GM12878 (cell line): Measurements from ENCODE around the gene MYO10. TPM values are rescaled to one million over a fixed set of nuclear protein-coding genes. Genes with fewer than 3 reads are reported as not detected.

ENCODE experiments used
- ATAC-seq: fragments of 200-7000 bp; cut with Tn5 transposase; 3 replicates; pipeline ENCODE4 v1.9.1; 2020; ENCODE audit warnings: mild to moderate bottlenecking, moderate library complexity
- BruUV-seq: library from RNA; stranded (reverse); fragments of 400-500 nt; replicated peaks from 2 replicates; lab custom pipeline; 2021; lab: Mats Ljungman, UMichigan
- CTCF ChIA-PET: fragments of 300-600 bp; sonication (Branson Sonifier 250); formaldehyde crosslinking; extraction: SDS; loops from one replicate; lab custom pipeline; 2021; ENCODE audit warnings: inconsistent platforms; lab: Yijun Ruan, JAX
- POLR2A ChIA-PET: fragments of 350-600 bp; formaldehyde crosslinking; extraction: SDS; loops from one replicate; lab custom pipeline; 2021; ENCODE audit warnings: inconsistent platforms; lab: Charles Lee
- RAD21 ChIA-PET: fragments of 300-600 bp; sonication (Branson Sonifier 250); formaldehyde crosslinking; loops from one replicate; lab custom pipeline; 2023; ENCODE audit warnings: antibody characterized with exemption; ENCODE audit not compliant: unreplicated experiment; lab: Charles Lee
- SMC1A ChIA-PET: fragments of 300-600 bp; sonication (Branson Sonifier 250); formaldehyde crosslinking; loops from one replicate; lab custom pipeline; 2023; ENCODE audit not compliant: unreplicated experiment, uncharacterized antibody; lab: Charles Lee
- DNase-seq: peaks from one replicate; pipeline ENCODE4 v3.0.0-alpha.2; 2011; ENCODE audit warnings: low read depth, low spot score
- FAIRE-seq: peaks from 3 replicates; lab custom pipeline; 2011; peaks lifted over from hg19 to GRCh38; lab: Jason Lieb, UNC
- H2AFZ ChIP-seq: 2 replicates; pipeline ENCODE4 v1.6.0; 2011; ENCODE audit warnings: low read depth, low read length, control low read depth; ENCODE audit not compliant: control insufficient read depth
- H3K27ac ChIP-seq: 2 replicates; pipeline ENCODE4 v1.5.1; 2011; ENCODE audit warnings: control low read depth; ENCODE audit not compliant: control insufficient read depth, insufficient read depth
- H3K27me3 ChIP-seq, 2 experiments: replicated peaks in 1 of 2; 2 replicates each; pipeline versions ENCODE4 v1.6.0 to v1.6.1; 2011; ENCODE audit warnings: low read length in 1 of 2; ENCODE audit not compliant: control insufficient read depth in 2 of 2, insufficient read depth in 2 of 2
- H3K36me3 ChIP-seq, 2 experiments: 2 replicates each; pipeline ENCODE4 v1.5.1; 2011; ENCODE audit warnings: low read length in 1 of 2; ENCODE audit not compliant: control insufficient read depth in 2 of 2, insufficient read depth in 2 of 2
- H3K4me1 ChIP-seq: 2 replicates; pipeline ENCODE4 v1.6.1; 2011; ENCODE audit warnings: mild to moderate bottlenecking, low read length, moderate library complexity, mixed read lengths; ENCODE audit not compliant: control insufficient read depth, insufficient read depth
- H3K4me2 ChIP-seq: 2 replicates; pipeline ENCODE4 v1.6.0; 2011; ENCODE audit warnings: control low read depth; ENCODE audit not compliant: control insufficient read depth, insufficient read depth
- H3K4me3 ChIP-seq: fragments of 200-600 bp; sonication (generic); 2 replicates; pipeline ENCODE4 v1.5.1; 2016
- H3K79me2 ChIP-seq: 2 replicates; pipeline ENCODE4 v1.6.0; 2011; ENCODE audit warnings: low read length; ENCODE audit not compliant: control insufficient read depth, insufficient read depth
- H3K9ac ChIP-seq: 2 replicates; pipeline ENCODE4 v1.8.0; 2011; ENCODE audit warnings: low read length, control low read depth, mixed read lengths; ENCODE audit not compliant: control insufficient read depth, insufficient read depth
- H3K9me3 ChIP-seq: replicated peaks from 3 replicates; pipeline ENCODE4 v1.5.1; 2011; ENCODE audit warnings: mild to moderate bottlenecking, low read length; ENCODE audit not compliant: control insufficient read depth, insufficient read depth
- H4K20me1 ChIP-seq: 2 replicates; pipeline ENCODE4 v1.6.0; 2011; ENCODE audit not compliant: control insufficient read depth, insufficient read depth
- SREBF1 ChIP-seq: IDR thresholded peaks from 2 replicates; pipeline ENCODE4 v1.6.1; 2012; ENCODE audit warnings: mild to moderate bottlenecking, low read length
- WGBS: methylation state at CpG from one replicate; pipeline ENCODE4 v1.1.6; 2016; ENCODE audit warnings: low lambda C conversion rate; ENCODE audit not compliant: insufficient replicate concordance, insufficient coverage; ENCODE audit errors: missing lambda C conversion rate; 5-methylcytosine and 5-hydroxymethylcytosine counted together
- in situ Hi-C: fragments of 300-500 bp; cut with MboI; formaldehyde crosslinking; loops from 9 replicates; pipeline ENCODE4 v1.14.3; 2018; ENCODE audit warnings: mixed read lengths
- intact Hi-C: fragments of 100-400 bp; cut with micrococcal nuclease; formaldehyde crosslinking; loops from one replicate; pipeline ENCODE4 v1.14.2; 2022; ENCODE audit not compliant: unreplicated experiment
- polyA plus RNA-seq, 11 experiments: library from polyadenylated mRNA; depleted of rRNA in 4 of 11; unstranded in 6 of 11; stranded (reverse) in 5 of 11; fragments of >200 nt; fragmentation: Nextera tagmentation in 4 of 11; fragmentation: Illumina TruSeq in 1 of 11; extraction: Ambion mirVana in 4 of 11; extraction: Trizol in 1 of 11; gene quantifications; 1 replicate in 1 of 11; 2 replicates in 10 of 11; pipeline versions ENCODE4 v1.2.1 to v1.2.3, GENCODE V29; 2011 to 2016; ENCODE audit warnings: inconsistent platforms in 2 of 11, missing spikeins in 2 of 11, low read depth in 1 of 11
- total RNA-seq, 4 experiments: library from RNA; depleted of rRNA in 3 of 4; stranded (reverse); fragments of >200 nt in 3 of 4; fragmentation: Illumina TruSeq in 1 of 4; extraction: Trizol in 1 of 4; gene quantifications; 2 replicates each; pipeline versions ENCODE4 v1.2.1 to v1.2.3, GENCODE V29; 2013 to 2021
- TF ChIP-seq, protein P1 (sequence below): fragments of 450-650 bp; IDR thresholded peaks from 2 replicates; pipeline ENCODE4 v1.6.1; 2016; ENCODE audit warnings: mild to moderate bottlenecking, moderate library complexity, borderline replicate concordance

Gene MYO10
- total and polyA plus RNA-seq, 10 of the 15 experiments (the other 5 are each of a cell fraction or from before 2014, with no cell fraction given): 0.02 to 0.77 (median 0.17) TPM

DNA sequence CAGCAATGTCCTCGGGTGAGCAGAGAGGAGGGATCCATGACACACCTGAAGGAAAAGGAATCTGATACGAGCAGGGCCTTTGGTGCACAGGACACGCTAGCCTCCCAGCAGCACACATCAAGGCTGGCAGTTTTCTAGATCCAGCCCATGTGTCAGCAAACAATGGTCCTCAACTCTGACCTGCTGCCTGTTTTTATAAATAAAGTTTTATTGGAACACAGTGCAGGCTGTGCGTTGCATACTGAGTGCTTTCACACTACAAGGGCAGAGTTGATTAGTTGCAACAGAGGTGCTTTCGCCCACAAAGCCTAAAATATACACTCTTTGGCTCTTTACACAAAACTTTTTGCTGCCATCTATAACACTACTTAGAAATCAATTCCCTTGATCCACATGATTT is 147.1 kb downstream of the MYO10 start:
- CTCF ChIA-PET: interaction anchor here (1.4 to 3.2 kb wide), 2 partner anchors 343 to 401 kb away, joined by 5 to 8 read pairs; no protein-coding TSS in a partner anchor
- no peak for FAIRE-seq
- WGBS: 23% methylated on average over 5 of the region's 5 CpGs

More for the DNA sequence above, 147.1 kb downstream of the MYO10 start:
- no peak overlapping the region for H3K27ac ChIP-seq
- H3K4me2 ChIP-seq: no peak overlapping the region
- no peaks in the 10 kb centered on the region for H3K79me2 ChIP-seq
- ChIA-PET RAD21 (no interaction called here), POLR2A (no interaction called here), SMC1A (no interaction called here)
- ATAC-seq (no peak), DNase-seq (no peak)
- no peaks in the 10 kb centered on the region for H3K27me3 ChIP-seq
- no peak overlapping the region for H2AFZ ChIP-seq
- no peaks in the 10 kb centered on the region for H3K36me3 ChIP-seq
- no peaks in the 10 kb centered on the region; the same call in 1 of the 3 replicates for H3K9me3 ChIP-seq
- H4K20me1 ChIP-seq: no peaks in the 10 kb centered on the region
- H3K4me1 ChIP-seq: peaks cover 10% of the 10 kb centered on the region
- TF ChIP-seq, protein P1, sequence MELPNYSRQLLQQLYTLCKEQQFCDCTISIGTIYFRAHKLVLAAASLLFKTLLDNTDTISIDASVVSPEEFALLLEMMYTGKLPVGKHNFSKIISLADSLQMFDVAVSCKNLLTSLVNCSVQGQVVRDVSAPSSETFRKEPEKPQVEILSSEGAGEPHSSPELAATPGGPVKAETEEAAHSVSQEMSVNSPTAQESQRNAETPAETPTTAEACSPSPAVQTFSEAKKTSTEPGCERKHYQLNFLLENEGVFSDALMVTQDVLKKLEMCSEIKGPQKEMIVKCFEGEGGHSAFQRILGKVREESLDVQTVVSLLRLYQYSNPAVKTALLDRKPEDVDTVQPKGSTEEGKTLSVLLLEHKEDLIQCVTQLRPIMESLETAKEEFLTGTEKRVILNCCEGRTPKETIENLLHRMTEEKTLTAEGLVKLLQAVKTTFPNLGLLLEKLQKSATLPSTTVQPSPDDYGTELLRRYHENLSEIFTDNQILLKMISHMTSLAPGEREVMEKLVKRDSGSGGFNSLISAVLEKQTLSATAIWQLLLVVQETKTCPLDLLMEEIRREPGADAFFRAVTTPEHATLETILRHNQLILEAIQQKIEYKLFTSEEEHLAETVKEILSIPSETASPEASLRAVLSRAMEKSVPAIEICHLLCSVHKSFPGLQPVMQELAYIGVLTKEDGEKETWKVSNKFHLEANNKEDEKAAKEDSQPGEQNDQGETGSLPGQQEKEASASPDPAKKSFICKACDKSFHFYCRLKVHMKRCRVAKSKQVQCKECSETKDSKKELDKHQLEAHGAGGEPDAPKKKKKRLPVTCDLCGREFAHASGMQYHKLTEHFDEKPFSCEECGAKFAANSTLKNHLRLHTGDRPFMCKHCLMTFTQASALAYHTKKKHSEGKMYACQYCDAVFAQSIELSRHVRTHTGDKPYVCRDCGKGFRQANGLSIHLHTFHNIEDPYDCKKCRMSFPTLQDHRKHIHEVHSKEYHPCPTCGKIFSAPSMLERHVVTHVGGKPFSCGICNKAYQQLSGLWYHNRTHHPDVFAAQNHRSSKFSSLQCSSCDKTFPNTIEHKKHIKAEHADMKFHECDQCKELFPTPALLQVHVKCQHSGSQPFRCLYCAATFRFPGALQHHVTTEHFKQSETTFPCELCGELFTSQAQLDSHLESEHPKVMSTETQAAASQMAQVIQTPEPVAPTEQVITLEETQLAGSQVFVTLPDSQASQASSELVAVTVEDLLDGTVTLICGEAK: peak; percentile 49; the same call in 1 of the 2 replicates
- TF ChIP-seq SREBF1: no peak
- no peak overlapping the region for H3K4me3 ChIP-seq
- no TSS peak for BruUV-seq
- intact Hi-C loops (no loop called here), in situ Hi-C loops (loop anchor here (25.0 kb wide), 1 partner anchor 1523 kb away; no protein-coding TSS in a partner anchor)
- no peak overlapping the region for H3K9ac ChIP-seq
